Activated naive CD4-positive, alpha-beta T cell treated with anti-CD3 and anti-CD28 coated beads, Interleukin-2, amount 50 U/mL, for 24 hours (primary cell): ENCODE results near the gene TMEM139.
A peak's percentile ranks its signal among the peaks of the same experiment; 100 is the strongest.

ENCODE experiments used
- H3K27ac Mint-ChIP-seq: one replicate; pipeline ENCODE4 v1.8.0; 2021; ENCODE audit warnings: mild to moderate bottlenecking, mixed read lengths
- H3K27me3 Mint-ChIP-seq: one replicate; pipeline ENCODE4 v1.8.0; 2021; ENCODE audit warnings: mixed read lengths
- H3K36me3 Mint-ChIP-seq: one replicate; pipeline ENCODE4 v1.8.0; 2021; ENCODE audit warnings: mixed read lengths
- H3K4me1 Mint-ChIP-seq: one replicate; pipeline ENCODE4 v1.8.0; 2021; ENCODE audit warnings: mixed read lengths
- H3K4me3 Mint-ChIP-seq: one replicate; pipeline ENCODE4 v1.8.0; 2021; ENCODE audit warnings: mild to moderate bottlenecking, mixed read lengths
- H3K9me3 Mint-ChIP-seq: one replicate; pipeline ENCODE4 v1.8.0; 2021; ENCODE audit warnings: mixed read lengths

TMEM139 gene

DNA sequence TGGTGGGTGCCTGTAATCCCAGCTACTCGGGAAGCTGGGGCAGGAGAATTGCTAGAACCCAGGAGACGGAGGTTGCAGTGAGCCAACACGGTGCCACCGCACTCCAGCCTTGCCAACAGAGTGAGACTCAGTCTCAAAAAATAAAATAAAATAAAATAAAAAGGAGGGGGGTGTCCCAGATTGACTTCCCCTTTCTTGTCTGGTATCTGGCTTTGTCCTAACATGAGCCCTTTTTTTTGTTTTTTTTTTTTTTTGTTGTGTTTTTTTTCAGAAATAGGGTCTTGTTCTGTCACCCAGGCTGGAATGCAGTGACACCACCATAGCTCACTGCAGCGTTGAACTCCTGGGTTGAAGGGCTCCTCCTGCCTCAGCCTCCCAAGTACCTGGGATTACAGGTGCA, 8.1 kb downstream of the TMEM139 start:
- H3K27ac Mint-ChIP-seq = no peak overlapping the region
- no peak overlapping the region for H3K4me3 Mint-ChIP-seq
- no peaks in the 10 kb centered on the region for H3K9me3 Mint-ChIP-seq
- H3K4me1 Mint-ChIP-seq = peaks cover 67% of the 10 kb centered on the region
- peaks cover 24% of the 10 kb centered on the region for H3K36me3 Mint-ChIP-seq
- no peaks in the 10 kb centered on the region for H3K27me3 Mint-ChIP-seq

DNA sequence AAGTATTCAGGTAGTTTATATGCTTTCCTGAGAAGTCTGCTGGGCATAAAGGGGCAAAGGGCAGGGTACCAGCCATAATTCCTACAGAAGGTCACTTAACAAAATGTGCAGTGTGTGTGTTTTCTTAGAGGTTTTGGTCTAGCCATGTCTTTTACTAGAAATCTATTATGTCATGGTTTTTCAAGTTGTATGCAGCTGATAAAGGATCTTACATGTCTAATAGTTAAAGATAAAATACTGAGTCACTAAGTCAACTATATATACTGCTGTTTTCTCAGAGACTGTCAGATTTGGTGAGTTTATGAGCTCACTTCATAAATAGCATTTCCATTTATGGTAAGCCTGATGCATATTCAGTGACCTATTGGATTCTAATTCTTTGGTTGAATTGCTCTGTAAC, 11.1 kb downstream of the TMEM139 start:
- no peaks in the 10 kb centered on the region for H3K9me3 Mint-ChIP-seq
- H3K27ac Mint-ChIP-seq = peak overlapping the region; percentile 41
- H3K4me3 Mint-ChIP-seq = no peak overlapping the region
- H3K27me3 Mint-ChIP-seq = no peaks in the 10 kb centered on the region
- H3K36me3 Mint-ChIP-seq = peaks cover 29% of the 10 kb centered on the region
- peaks cover 65% of the 10 kb centered on the region for H3K4me1 Mint-ChIP-seq

DNA sequence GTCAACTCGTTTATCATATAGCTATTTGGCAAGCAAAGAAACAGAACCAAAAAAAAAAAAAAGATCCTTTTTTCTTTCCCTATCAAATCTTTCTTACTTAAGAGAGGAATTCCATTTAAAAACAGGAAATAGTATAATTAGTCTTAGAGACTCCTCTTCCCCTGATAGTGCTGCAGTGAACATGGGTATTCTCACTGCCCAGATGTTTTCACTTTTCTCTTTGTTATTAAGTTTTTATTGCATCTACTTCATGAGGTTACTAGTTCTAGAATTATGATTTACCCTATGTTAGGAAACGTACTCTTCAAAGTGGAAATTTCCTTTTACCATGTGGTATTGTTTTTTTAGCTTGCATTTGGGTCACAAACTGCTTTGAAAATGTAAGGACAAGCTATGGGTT, 11.9 kb downstream of the TMEM139 start:
- Mint-ChIP-seq H3K9me3 (no peaks in the 10 kb centered on the region), H3K36me3 (peaks cover 27% of the 10 kb centered on the region)

DNA sequence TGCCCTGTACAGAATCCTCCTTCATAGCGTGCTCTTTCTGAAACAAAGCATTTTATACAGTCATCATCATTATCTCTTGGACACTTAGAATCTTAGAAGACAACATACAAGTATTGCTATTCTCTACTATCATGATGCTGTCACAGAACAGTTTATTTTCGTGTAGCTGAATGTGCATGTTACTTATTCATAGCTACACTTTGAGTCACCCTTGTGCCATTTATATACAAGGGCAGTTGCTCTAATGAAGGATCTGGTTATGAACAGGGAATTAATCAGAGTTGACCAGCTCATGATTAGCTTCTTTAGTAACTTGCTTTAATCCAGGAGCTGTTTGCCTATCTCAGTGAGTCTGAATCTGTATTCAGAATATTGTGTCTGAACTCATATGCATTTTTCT, 14.6 kb downstream of the TMEM139 start:
- no peak overlapping the region for H3K4me3 Mint-ChIP-seq
- no peaks in the 10 kb centered on the region for H3K9me3 Mint-ChIP-seq
- no peaks in the 10 kb centered on the region for H3K27me3 Mint-ChIP-seq
- H3K36me3 Mint-ChIP-seq = peaks cover 31% of the 10 kb centered on the region
- H3K27ac Mint-ChIP-seq = peak overlapping the region; percentile 66
- H3K4me1 Mint-ChIP-seq = peaks cover 49% of the 10 kb centered on the region

More for the DNA sequence above, 11.9 kb downstream of the TMEM139 start:
- Mint-ChIP-seq H3K27ac (no peak overlapping the region), H3K4me3 (no peak overlapping the region), H3K4me1 (peaks cover 57% of the 10 kb centered on the region), H3K27me3 (no peaks in the 10 kb centered on the region)

DNA sequence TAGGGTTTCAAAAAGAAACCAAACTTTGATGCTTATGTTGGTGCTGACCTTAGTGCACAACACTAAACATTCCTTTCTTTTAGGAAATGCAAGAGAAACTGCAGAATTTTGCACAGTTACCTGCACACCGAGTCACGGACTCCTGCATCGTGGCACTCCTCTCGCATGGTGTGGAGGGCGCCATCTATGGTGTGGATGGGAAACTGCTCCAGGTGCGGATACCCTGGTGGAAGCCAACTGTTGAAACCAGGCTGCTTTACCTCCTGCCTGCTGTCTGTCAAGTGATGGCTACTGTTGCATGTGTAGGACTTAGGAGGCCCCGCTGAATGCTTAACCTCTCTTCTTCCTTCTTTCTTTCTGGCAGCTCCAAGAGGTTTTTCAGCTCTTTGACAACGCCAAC, 15.1 kb downstream of the TMEM139 start:
- Mint-ChIP-seq H3K9me3 (no peaks in the 10 kb centered on the region), H3K4me3 (no peak overlapping the region), H3K27me3 (no peaks in the 10 kb centered on the region), H3K36me3 (peaks cover 30% of the 10 kb centered on the region), H3K4me1 (peaks cover 45% of the 10 kb centered on the region), H3K27ac (peak overlapping the region; percentile 66)

DNA sequence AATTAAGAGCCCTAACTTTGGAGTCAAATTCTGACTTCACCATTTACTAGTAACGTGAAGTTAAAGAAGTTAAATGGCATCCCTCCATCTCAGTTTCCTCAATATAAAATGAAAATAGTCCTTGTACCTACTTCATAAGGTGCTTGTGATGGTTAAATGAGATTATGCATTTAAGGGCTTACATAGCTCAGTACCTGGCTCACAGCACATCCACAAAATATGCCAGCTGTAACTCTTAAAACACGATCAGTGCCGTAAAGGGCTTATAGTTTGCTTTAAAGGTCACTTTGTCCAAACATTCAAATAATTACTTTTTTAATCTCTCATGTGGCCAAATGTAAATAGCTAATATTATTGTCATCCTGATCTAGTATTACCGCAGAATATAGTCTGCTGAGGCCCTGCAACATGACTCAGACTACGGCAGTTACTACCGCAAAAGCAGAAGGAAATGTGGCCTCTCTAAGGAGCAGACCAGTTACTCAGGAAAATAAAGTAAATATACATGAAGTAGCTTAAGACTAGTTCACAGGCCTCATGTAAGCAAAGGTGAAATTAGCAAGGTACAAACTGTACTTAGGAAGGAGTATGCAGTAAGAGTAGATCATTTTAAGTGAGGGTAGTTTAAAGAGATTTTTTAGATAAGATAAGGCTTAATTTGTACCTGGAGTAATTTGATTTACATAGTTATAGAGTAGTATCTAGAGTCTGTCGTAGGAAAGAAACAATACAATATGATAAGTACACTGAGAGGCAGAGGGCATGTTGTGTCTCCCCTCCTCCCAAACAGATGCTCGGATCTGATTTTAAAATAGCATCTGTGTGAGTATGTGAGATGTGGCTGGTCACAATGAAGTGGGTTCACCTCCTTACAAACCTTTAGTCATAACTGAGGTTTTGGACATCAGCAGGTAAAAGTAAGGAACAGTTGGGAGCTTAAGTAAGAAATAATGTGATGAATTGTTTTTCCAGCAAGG, 16.5 kb downstream of the TMEM139 start:
- H3K27me3 Mint-ChIP-seq = no peaks in the 10 kb centered on the region
- no peak overlapping the region for H3K4me3 Mint-ChIP-seq
- peaks cover 43% of the 10 kb centered on the region for H3K4me1 Mint-ChIP-seq
- H3K9me3 Mint-ChIP-seq = no peaks in the 10 kb centered on the region
- H3K27ac Mint-ChIP-seq = no peak overlapping the region
- peaks cover 26% of the 10 kb centered on the region for H3K36me3 Mint-ChIP-seq

DNA sequence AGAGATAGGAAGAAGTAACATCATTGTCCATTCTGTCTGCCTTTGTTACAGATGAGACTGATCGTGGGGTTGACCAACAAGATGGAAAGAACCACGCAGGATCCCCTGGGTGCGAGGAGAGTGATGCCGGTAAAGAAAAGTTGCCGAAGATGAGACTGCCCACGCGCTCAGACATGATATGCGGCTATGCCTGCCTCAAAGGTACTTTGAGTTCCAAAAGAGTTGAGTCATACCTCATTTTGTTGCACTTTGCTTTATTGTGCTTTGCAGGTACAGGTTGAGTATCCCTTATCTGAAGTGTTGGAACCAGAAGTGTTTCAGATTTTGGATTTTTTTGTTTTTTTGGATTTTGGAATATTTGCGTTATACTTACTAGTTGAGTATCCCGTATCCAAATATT, 19.0 kb downstream of the TMEM139 start:
- Mint-ChIP-seq H3K9me3 (no peaks in the 10 kb centered on the region), H3K27me3 (no peaks in the 10 kb centered on the region), H3K27ac (peak overlapping the region; percentile 30), H3K4me1 (peaks cover 39% of the 10 kb centered on the region), H3K4me3 (no peak overlapping the region), H3K36me3 (peaks cover 33% of the 10 kb centered on the region)

DNA sequence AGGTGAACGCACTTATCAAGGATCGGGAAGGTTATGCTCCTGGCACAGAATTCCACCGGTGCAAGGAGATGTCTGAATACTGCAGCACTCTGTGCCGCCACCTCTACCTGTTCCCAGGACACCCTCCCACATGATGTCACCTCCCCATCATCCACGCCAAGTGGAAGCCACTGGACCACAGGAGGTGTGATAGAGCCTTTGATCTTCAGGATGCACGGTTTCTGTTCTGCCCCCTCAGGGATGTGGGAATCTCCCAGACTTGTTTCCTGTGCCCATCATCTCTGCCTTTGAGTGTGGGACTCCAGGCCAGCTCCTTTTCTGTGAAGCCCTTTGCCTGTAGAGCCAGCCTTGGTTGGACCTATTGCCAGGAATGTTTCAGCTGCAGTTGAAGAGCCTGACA, 20.2 kb downstream of the TMEM139 start:
- Mint-ChIP-seq H3K4me3 (no peak overlapping the region), H3K27ac (no peak overlapping the region), H3K27me3 (no peaks in the 10 kb centered on the region), H3K9me3 (no peaks in the 10 kb centered on the region), H3K36me3 (peaks cover 31% of the 10 kb centered on the region), H3K4me1 (peaks cover 30% of the 10 kb centered on the region)

DNA sequence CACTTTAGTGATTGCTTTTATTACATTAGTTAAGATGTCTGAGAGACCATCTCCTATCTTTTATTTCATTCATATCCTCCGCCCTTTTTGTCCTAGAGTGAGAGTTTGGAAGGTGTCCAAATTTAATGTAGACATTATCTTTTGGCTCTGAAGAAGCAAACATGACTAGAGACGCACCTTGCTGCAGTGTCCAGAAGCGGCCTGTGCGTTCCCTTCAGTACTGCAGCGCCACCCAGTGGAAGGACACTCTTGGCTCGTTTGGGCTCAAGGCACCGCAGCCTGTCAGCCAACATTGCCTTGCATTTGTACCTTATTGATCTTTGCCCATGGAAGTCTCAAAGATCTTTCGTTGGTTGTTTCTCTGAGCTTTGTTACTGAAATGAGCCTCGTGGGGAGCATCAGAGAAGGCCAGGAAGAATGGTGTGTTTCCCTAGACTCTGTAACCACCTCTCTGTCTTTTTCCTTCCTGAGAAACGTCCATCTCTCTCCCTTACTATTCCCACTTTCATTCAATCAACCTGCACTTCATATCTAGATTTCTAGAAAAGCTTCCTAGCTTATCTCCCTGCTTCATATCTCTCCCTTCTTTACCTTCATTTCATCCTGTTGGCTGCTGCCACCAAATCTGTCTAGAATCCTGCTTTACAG, 20.8 kb downstream of the TMEM139 start:
- Mint-ChIP-seq H3K9me3 (no peaks in the 10 kb centered on the region), H3K4me1 (peaks cover 29% of the 10 kb centered on the region), H3K4me3 (no peak overlapping the region), H3K27ac (peak overlapping the region; percentile 20), H3K36me3 (peaks cover 28% of the 10 kb centered on the region), H3K27me3 (no peaks in the 10 kb centered on the region)

DNA sequence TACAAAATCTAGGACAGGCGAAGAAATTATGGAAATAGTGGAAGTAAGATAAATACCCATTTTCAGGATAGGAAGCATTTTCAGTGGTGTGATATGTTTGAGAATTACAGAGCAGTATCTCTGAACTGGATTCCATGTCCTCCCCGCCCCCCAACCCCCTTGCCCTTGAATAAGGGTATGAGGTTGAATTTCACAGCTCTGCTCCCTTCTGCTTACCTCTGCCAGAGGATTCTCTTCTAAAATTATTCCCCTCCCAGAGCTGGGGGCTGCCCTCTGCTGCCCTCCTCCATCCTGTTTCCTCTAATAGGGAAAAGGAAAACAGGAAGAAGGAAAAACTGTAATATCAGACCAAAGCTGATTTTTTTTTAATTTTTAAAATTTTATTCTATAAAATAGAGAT, 23.9 kb downstream of the TMEM139 start:
- H3K27ac Mint-ChIP-seq = peak overlapping the region; percentile 56
- H3K36me3 Mint-ChIP-seq = peaks cover 20% of the 10 kb centered on the region
- no peaks in the 10 kb centered on the region for H3K27me3 Mint-ChIP-seq
- no peak overlapping the region for H3K4me3 Mint-ChIP-seq
- H3K9me3 Mint-ChIP-seq = no peaks in the 10 kb centered on the region
- H3K4me1 Mint-ChIP-seq = peaks cover 39% of the 10 kb centered on the region

DNA sequence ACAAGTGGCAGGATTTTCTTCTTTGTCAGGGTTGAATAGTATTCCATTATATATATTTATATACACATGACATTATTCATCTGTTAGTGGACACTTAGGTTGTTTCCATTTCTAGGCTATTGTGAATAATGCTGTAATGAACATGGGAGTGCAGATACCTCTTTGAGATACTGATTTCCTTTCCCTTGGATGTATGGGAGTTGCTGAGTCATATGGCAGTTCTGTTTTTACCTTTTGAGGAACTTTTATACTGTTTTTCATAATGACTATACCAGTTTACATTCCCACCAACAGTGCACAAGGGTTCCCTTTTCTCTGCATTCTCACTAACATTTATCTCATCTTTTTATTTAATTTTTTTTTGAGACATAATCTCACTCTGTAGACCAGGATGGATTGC, 29.4 kb downstream of the TMEM139 start:
- Mint-ChIP-seq H3K36me3 (no peaks in the 10 kb centered on the region), H3K27me3 (no peaks in the 10 kb centered on the region), H3K27ac (no peak overlapping the region), H3K4me3 (no peak overlapping the region), H3K4me1 (peaks cover 18% of the 10 kb centered on the region), H3K9me3 (no peaks in the 10 kb centered on the region)

DNA sequence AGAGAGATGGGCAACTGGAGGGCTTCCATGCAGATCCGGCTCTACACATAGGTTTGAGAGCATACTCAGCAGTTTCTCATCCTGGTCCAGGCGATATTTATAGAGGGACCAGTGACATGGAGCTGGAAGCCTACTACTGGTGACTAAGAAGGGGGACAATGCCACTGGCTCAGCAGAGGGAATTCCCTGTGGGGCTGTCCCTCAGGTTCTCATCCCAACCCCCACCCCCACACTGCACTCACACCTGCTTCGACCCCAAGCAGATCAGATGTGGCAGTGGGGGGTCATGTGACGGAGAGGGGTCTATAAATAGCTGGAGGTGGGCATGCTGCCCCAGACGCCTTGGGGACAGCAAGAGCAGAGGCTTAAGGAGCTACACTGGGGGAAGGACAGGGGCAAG, 31.0 kb downstream of the TMEM139 start, which contains the start of gene CLCN1:
Gene CLCN1 (plus strand): TSS at position 336 of the 400 bp plus-strand sequence. CDS start 102 bp downstream, outside the sequence.
- H3K36me3 Mint-ChIP-seq = no peaks in the 10 kb centered on the region
- no peaks in the 10 kb centered on the region for H3K27me3 Mint-ChIP-seq
- H3K4me1 Mint-ChIP-seq = peaks cover 11% of the 10 kb centered on the region
- H3K4me3 Mint-ChIP-seq = no peak within 1 kb of the TSS
- H3K27ac Mint-ChIP-seq = no peak within 1 kb of the TSS
- no peaks in the 10 kb centered on the region for H3K9me3 Mint-ChIP-seq

DNA sequence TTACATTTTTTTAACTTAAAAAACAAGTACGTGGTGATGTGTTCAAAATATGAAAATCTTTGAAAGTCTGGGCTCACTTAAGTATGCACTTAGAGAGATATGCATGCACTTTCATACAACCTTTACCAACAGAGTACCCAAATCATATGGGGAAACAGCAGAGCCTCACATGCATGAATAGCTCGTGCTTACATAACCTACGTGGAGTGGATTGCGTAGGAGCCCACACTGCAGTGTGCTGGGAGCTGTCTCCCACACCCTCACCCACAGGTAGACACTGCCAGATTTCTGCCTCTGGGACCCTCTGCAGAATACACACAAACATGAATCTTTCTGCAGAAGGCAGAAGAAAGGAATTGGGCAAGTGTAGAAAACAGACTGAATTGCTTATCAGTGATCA, 31.7 kb downstream of the TMEM139 start:
- H3K4me1 Mint-ChIP-seq = peaks cover 4% of the 10 kb centered on the region
- no peak overlapping the region for H3K4me3 Mint-ChIP-seq
- H3K27ac Mint-ChIP-seq = no peak overlapping the region
- no peaks in the 10 kb centered on the region for H3K9me3 Mint-ChIP-seq
- no peaks in the 10 kb centered on the region for H3K27me3 Mint-ChIP-seq
- H3K36me3 Mint-ChIP-seq = no peaks in the 10 kb centered on the region

DNA sequence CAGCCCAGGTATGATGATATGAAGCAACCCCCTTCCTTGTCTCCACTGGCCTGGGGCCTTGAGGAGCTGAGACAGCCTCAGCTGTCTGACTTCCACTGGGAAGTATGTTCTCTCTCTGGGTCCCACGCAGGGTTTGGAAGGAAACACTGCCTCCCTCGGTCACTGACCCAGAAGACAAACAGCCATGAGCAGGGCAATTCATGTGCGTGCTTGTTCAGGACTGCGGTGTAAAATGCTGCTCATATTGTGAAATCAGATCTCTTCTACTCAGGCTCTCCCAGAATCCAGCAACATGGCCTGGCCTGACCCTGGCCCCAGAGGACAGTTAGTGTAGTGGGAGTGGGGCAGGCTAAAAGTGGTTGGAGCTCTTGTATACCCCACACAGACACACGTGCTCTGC, 33.9 kb downstream of the TMEM139 start:
- Mint-ChIP-seq H3K4me1 (no peaks in the 10 kb centered on the region), H3K27me3 (no peaks in the 10 kb centered on the region), H3K4me3 (no peak overlapping the region), H3K9me3 (no peaks in the 10 kb centered on the region), H3K27ac (no peak overlapping the region), H3K36me3 (no peaks in the 10 kb centered on the region)

DNA sequence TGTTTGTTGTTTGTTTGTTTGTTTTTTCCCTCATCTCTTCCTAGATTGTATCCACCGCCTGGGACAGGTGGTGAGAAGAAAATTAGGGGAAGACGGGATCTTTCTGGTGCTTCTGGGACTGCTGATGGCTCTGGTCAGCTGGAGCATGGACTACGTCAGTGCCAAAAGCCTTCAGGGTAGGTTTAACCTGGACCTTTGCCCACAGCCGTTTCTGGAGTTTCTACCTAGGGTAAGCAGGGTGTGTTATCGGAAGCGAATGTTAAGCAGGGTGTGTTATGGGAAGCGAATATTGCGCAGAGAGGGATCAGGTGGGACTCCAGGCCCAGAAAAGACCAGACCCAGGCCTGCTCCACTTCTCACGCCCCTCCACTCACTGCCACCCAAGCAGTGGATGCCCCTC, 35.9 kb downstream of the TMEM139 start:
- no peak overlapping the region for H3K27ac Mint-ChIP-seq
- no peak overlapping the region for H3K4me3 Mint-ChIP-seq
- peaks cover 9% of the 10 kb centered on the region for H3K4me1 Mint-ChIP-seq
- H3K36me3 Mint-ChIP-seq = no peaks in the 10 kb centered on the region
- no peaks in the 10 kb centered on the region for H3K9me3 Mint-ChIP-seq
- H3K27me3 Mint-ChIP-seq = no peaks in the 10 kb centered on the region

DNA sequence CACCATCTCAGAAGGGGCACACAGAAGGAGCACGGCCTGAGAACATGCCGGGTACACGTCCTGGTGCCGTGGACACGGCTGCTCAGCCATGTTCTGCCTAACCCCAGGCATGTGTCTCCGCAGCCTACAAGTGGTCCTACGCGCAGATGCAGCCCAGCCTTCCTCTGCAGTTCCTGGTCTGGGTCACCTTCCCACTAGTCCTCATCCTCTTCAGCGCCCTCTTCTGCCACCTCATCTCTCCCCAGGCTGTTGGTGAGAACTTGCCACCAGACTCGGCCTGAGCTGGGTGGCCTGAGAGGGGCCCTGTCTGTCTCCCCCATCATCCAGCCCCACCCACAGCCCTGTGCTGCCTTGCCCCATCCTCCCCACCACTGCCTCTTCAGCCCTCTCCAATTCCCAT, 36.5 kb downstream of the TMEM139 start:
- Mint-ChIP-seq H3K36me3 (no peaks in the 10 kb centered on the region), H3K4me3 (no peak overlapping the region), H3K27me3 (no peaks in the 10 kb centered on the region), H3K9me3 (no peaks in the 10 kb centered on the region), H3K27ac (no peak overlapping the region), H3K4me1 (peaks cover 11% of the 10 kb centered on the region)
